Measurements from ENCODE around the gene MTUS2.

DNA sequence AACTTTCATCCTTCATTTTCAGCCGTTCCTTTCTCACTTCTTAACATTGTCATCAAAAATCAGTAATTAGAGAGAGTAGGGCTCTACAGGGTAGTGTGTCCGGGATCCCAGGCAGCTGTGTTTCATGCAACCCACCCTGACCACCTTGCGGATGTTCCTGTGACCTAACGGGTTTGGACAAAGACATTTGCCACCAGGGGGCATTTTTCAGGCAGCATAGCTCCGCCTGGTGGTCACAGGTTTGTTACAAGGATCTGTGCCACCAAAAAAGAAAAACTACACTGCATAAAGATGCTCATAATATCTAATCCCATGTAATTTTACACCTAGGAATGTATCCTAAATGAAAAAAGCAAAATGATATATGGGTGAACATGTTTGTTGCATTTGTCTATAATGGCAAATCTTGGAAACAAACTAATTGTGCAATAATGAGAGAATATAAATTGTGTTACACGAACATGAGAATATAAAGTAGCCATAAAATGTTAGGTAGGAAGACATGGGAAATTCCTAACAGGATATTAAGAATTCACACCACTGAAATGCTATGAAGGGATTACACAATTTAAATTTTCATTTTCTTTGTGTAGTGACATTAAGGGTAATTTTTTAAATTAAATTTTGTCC lies 652.3 kb downstream of the MTUS2 start:
- TF ChIP-seq CTCF (IDR thresholded peaks at IDR 0.05; ENCODE audit: low read depth, low read length, missing input control) (peak; percentile 68), EGR1 (IDR thresholded peaks at IDR 0.05; ENCODE audit: low read depth in 2 of 2) (no peak), RAD21 (IDR thresholded peaks at IDR 0.05) (peak; percentile 64 to 79), TAF1 (conservative IDR thresholded peaks at IDR 0.05) (no peak), YY1 (IDR thresholded peaks at IDR 0.05) (no peak), HNF4A (conservative IDR thresholded peaks at IDR 0.05) (no peak)
- TF ChIP-seq, protein P1, sequence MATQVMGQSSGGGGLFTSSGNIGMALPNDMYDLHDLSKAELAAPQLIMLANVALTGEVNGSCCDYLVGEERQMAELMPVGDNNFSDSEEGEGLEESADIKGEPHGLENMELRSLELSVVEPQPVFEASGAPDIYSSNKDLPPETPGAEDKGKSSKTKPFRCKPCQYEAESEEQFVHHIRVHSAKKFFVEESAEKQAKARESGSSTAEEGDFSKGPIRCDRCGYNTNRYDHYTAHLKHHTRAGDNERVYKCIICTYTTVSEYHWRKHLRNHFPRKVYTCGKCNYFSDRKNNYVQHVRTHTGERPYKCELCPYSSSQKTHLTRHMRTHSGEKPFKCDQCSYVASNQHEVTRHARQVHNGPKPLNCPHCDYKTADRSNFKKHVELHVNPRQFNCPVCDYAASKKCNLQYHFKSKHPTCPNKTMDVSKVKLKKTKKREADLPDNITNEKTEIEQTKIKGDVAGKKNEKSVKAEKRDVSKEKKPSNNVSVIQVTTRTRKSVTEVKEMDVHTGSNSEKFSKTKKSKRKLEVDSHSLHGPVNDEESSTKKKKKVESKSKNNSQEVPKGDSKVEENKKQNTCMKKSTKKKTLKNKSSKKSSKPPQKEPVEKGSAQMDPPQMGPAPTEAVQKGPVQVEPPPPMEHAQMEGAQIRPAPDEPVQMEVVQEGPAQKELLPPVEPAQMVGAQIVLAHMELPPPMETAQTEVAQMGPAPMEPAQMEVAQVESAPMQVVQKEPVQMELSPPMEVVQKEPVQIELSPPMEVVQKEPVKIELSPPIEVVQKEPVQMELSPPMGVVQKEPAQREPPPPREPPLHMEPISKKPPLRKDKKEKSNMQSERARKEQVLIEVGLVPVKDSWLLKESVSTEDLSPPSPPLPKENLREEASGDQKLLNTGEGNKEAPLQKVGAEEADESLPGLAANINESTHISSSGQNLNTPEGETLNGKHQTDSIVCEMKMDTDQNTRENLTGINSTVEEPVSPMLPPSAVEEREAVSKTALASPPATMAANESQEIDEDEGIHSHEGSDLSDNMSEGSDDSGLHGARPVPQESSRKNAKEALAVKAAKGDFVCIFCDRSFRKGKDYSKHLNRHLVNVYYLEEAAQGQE (IDR thresholded peaks at IDR 0.05), result no peak
- TF ChIP-seq, protein P2, sequence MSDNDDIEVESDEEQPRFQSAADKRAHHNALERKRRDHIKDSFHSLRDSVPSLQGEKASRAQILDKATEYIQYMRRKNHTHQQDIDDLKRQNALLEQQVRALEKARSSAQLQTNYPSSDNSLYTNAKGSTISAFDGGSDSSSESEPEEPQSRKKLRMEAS (IDR thresholded peaks at IDR 0.05), result no peak
